SH-SY5Y (cell line): ENCODE results near the gene IFT122.

Experiments used
- GATA2 ChIP-seq: IDR thresholded peaks from 2 replicates; pipeline ENCODE4 v1.6.1; 2011; ENCODE audit warnings: mild to moderate bottlenecking, low read depth, low read length
- GATA3 ChIP-seq: IDR thresholded peaks from 2 replicates; pipeline ENCODE4 v1.6.1; 2011; ENCODE audit warnings: low read depth, mild to moderate bottlenecking, low read length, moderate library complexity

DNA sequence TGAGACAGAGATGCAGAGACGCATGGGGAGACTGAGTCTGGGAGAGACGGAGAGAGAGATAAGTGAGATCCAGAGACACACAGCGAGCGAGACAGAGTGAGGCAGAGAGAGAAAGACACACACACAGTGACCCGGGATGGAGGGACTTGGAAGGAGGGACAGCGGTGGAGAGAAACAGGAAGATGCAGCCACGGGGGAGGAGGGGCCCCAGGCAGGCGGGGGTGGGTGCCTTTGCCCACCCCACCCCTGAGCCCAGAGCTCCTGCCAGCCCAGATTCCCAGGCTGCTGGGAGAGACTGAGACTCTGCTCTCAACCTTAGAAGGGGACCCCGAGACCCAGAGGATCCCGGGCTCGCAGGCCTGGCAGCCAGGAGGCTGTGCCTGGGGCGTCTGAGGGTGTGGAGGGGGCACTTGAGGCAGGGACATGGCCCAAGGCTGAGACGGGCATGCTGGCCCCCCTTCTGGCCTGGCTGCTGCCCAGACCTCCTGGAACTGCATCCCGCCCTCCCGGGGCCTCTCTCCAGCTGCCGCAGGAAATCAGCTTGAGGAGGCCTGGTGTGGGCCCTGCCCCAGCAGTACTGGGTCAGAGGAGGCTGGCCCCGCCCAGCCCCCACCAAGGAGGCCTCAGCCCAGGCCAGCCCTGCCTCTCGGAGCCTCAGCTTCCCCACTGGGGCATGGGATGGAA is 121.0 kb downstream of the IFT122 start:
- TF ChIP-seq GATA2: no peak
- TF ChIP-seq GATA3: no peak
